Measurements from ENCODE around the gene TMEM45B. TPM values are rescaled to one million over a fixed set of nuclear protein-coding genes. Genes with fewer than 3 reads are reported as not detected.
"Not testable (repeated sequence)": the region's sequence is repeated elsewhere in the genome, so short reads cannot be mapped to it uniquely, and the experiment has no call there.

TMEM45B gene
- total RNA-seq, 1 donor from 2014 or later: 28.2 TPM

DNA sequence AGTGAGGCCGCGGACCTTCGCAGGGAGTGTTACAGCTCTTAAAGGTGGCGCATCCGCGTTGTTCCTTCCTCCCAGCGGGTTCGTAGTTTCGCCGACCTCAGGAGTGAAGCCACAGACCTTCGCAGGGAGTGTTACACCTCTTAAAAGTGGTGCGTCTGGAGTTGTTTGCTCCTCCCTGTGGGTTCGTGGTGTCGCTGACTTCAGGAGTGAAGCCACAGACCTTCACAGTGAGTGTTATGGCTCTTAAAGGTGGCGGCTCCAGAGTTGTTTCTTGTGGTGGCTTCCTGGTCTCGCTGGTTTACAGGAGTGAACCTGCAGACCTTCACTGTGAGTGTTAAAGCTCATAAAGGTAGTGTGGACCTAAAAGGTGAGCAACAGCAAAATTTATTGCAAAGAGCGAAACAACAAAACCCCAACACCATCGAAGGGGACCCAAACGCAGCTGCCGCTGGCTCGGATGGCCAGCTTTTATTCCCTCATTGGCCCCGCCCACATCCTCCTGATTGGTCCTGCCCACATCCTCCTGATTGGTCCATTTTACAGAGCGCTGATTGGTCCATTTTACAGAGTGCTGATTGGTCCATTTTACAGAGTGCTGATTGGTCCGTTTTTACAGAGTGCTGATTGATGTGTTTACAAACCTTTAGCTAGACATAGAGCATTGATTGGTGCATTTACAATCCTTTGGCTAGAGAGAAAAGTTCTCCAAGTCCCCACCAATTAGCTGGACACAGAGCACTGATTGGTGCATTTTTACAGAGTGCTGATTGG is 1.2 kb upstream of the TMEM45B start:
- DNase-seq (ENCODE audit: extremely low spot score, unreplicated experiment): no peak
- Mint-ChIP-seq H3K36me3 (no peaks in the 10 kb centered on the region), H3K4me3 (peak overlapping the region; percentile 57)

DNA sequence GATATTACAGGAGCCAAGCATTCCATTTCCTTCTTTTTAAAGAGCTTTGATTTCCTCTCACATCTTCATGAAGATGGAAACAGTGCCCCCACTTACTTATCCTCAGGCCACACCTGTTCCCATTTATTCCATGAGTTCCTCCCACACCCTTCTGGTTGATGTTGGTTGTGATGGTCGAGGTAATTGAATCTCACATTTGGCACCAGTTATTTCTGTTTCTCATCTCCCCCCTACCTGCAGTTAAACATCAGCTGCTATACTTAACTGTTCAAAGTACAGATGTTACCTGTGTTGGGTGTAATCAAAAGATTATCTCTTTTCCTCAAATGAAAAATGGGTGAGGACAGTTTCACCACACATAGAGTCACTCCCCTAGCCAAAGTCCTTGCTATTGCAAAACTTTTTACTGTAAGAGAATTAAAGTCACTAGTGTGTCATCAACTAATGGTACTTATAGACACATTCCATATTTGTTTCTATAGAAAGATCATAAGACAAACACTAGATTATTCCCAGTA is 1.9 kb downstream of the TMEM45B start:
- H3K27ac Mint-ChIP-seq: peak overlapping the region; percentile 2
- TF ChIP-seq, protein P1, sequence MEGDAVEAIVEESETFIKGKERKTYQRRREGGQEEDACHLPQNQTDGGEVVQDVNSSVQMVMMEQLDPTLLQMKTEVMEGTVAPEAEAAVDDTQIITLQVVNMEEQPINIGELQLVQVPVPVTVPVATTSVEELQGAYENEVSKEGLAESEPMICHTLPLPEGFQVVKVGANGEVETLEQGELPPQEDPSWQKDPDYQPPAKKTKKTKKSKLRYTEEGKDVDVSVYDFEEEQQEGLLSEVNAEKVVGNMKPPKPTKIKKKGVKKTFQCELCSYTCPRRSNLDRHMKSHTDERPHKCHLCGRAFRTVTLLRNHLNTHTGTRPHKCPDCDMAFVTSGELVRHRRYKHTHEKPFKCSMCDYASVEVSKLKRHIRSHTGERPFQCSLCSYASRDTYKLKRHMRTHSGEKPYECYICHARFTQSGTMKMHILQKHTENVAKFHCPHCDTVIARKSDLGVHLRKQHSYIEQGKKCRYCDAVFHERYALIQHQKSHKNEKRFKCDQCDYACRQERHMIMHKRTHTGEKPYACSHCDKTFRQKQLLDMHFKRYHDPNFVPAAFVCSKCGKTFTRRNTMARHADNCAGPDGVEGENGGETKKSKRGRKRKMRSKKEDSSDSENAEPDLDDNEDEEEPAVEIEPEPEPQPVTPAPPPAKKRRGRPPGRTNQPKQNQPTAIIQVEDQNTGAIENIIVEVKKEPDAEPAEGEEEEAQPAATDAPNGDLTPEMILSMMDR (conservative IDR thresholded peaks at IDR 0.05): no peak
- no peaks in the 10 kb centered on the region for H3K9me3 Mint-ChIP-seq
- peaks cover 62% of the 10 kb centered on the region for H3K27me3 Mint-ChIP-seq
- H3K36me3 Mint-ChIP-seq: no peaks in the 10 kb centered on the region
- peak overlapping the region; percentile 71 for H3K4me3 Mint-ChIP-seq
- DNase-seq (ENCODE audit: extremely low spot score, unreplicated experiment): no peak
- H3K4me1 Mint-ChIP-seq (ENCODE audit: unreplicated experiment): peaks cover 4% of the 10 kb centered on the region

More for the DNA sequence above, 1.2 kb upstream of the TMEM45B start:
- peaks cover 81% of the 10 kb centered on the region for H3K27me3 Mint-ChIP-seq
- TF ChIP-seq, protein P1 (conservative IDR thresholded peaks at IDR 0.05): no peak
- H3K4me1 Mint-ChIP-seq (ENCODE audit: unreplicated experiment): peaks cover 4% of the 10 kb centered on the region
- H3K9me3 Mint-ChIP-seq: no peaks in the 10 kb centered on the region
- no peak overlapping the region for H3K27ac Mint-ChIP-seq

DNA sequence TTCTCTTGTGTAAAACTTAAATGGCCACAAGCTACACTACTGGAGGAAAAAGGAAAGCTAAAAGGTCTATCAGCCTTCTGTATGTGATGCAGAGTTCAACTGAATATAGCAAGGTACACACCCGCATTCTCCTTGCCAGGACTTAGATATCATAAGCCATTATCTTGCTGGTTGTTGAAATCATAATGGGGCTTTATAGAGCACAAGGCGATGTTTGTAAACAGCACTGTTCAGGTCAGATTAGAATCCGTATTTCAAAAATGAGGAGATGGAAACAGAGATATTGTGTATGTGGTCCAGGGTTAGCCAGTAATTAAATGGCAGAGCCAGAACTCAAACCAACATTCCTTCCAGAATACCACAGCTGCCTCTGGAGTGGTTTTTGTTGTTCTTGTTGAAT is 2.6 kb downstream of the TMEM45B start:
- H3K36me3 Mint-ChIP-seq; H3K9me3 Mint-ChIP-seq; H3K4me1 Mint-ChIP-seq (ENCODE audit: unreplicated experiment); DNase-seq (ENCODE audit: extremely low spot score, unreplicated experiment): not testable (repeated sequence)
- peak overlapping the region; percentile 2 for H3K27ac Mint-ChIP-seq
- peak overlapping the region; percentile 53 for H3K4me3 Mint-ChIP-seq
- peaks cover 56% of the 10 kb centered on the region for H3K27me3 Mint-ChIP-seq

DNA sequence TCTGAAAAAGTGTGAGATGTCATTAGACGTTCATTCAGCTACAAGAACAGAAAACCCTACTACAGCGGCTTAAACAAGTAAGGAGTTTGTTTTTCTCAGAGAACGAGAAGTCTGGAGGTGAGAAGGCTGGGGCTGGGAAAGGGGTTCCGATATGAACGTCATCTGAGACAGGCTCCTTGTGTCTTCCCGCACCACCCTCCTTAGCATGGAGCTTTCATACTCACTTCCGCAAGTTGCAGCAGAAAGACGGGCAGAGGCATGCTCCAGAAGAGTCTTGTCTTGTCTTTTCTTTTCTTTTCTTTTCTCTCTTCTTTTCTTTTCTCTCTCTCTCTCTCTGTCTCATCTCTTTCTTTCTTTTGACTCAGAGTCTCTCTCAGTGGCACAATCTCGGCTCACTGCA is 3.6 kb downstream of the TMEM45B start:
- peaks cover 4% of the 10 kb centered on the region for H3K4me1 Mint-ChIP-seq (ENCODE audit: unreplicated experiment)
- no peaks in the 10 kb centered on the region for H3K9me3 Mint-ChIP-seq
- H3K27me3 Mint-ChIP-seq: peaks cover 46% of the 10 kb centered on the region
- TF ChIP-seq, protein P1 (conservative IDR thresholded peaks at IDR 0.05): no peak
- H3K36me3 Mint-ChIP-seq: no peaks in the 10 kb centered on the region
- no peak overlapping the region for H3K4me3 Mint-ChIP-seq
- no peak for DNase-seq (ENCODE audit: extremely low spot score, unreplicated experiment)
- no peak overlapping the region for H3K27ac Mint-ChIP-seq

DNA sequence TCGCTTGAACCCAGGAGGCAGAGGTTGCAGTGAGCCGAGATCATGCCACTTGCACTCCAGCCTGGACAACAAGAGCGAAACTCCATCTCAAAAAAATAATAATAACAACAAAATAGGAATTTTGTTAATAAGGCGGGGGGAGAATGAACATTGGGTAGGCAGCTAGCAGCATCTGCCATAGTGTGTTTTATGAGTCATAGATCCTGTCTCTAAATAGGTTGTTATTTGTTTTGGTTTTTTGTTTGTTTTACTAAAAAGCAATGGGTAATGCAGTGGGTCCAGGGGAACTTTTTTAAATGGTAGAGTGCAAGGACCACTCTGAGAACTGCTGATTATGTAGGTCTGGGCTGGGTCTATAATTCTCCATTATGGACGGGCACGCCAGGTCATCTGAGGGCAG is 4.6 kb downstream of the TMEM45B start:
- not testable (repeated sequence) for H3K4me3 Mint-ChIP-seq; DNase-seq (ENCODE audit: extremely low spot score, unreplicated experiment); H3K9me3 Mint-ChIP-seq; H3K4me1 Mint-ChIP-seq (ENCODE audit: unreplicated experiment); H3K27ac Mint-ChIP-seq; H3K36me3 Mint-ChIP-seq
- H3K27me3 Mint-ChIP-seq: peaks cover 36% of the 10 kb centered on the region

- H3K4me1 Mint-ChIP-seq (ENCODE audit: unreplicated experiment); H3K36me3 Mint-ChIP-seq; H3K27ac Mint-ChIP-seq; H3K4me3 Mint-ChIP-seq; DNase-seq (ENCODE audit: extremely low spot score, unreplicated experiment); H3K9me3 Mint-ChIP-seq: not testable (repeated sequence)
- peaks cover 12% of the 10 kb centered on the region for H3K27me3 Mint-ChIP-seq
These were observed 7.6 kb downstream of the TMEM45B start for GRCh38 chr11:129823281-129823680.

DNA sequence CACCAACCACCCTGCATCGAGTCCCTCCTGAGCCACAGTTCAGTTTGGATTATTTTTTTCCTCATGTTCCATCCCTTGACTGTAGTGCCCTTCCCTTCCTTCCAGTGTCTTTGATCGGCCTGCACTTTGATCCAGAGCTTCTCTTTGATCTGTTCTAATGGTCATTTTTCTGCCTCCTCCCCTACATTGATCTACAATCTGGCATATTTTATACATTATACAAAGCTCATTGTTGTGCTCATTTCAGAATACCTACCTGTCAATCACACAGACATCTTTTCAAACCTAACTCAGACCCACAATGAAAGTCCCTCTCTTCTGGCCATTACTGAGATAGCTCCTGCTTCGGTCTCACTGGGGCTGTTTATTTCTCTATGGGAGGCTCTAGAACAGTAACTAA is 8.2 kb downstream of the TMEM45B start:
- DNase-seq (ENCODE audit: extremely low spot score, unreplicated experiment); H3K27me3 Mint-ChIP-seq; H3K4me1 Mint-ChIP-seq (ENCODE audit: unreplicated experiment); H3K36me3 Mint-ChIP-seq; H3K27ac Mint-ChIP-seq; H3K9me3 Mint-ChIP-seq; H3K4me3 Mint-ChIP-seq: not testable (repeated sequence)
